DMS53 treated with DMSO at 0.1 percent for 48 hours (cell line): Measurements from ENCODE around the gene DMBT1.

Experiments
- DNase-seq: peaks from one replicate; lab custom pipeline; 2025; ENCODE audit not compliant: unreplicated experiment; lab: John Stamatoyannopoulos, UW

DMBT1 gene

GRCh38 chr10:122560279-122560804 lies at the start of gene DMBT1:
DMBT1 (plus strand) TSS chr10:122560754; CDS start chr10:122560771, 17 bp downstream.
- no peak for DNase-seq

DNA sequence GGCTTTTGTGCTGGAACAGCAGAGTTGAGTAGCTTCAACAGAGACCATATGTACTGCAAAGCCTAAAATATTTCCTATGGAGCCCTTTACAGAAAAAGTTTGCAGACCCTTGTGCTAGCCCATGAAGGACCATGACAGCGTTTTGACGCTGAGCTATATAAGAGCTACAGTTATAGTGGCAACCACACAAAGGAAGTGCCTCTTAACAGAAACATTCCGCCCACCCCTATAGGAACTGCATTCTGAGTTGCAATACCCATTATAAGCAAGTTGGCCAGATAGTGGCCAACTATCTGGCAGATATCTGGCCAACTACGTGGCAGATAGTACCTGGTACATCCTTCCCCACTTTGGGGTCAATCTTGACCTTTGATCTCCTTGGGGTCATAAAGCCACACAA lies 47.5 kb upstream of the DMBT1 start:
- no peak for DNase-seq

- DNase-seq, result no peak
These were observed 46.3 kb upstream of the DMBT1 start for GRCh38 chr10:122514045-122514840.

GRCh38 chr10:122515022-122515424 lies 45.5 kb upstream of the DMBT1 start:
- no peak for DNase-seq

GRCh38 chr10:122515588-122516231 lies 44.8 kb upstream of the DMBT1 start:
- no peak for DNase-seq

- no peak for DNase-seq
These were observed 43.8 kb upstream of the DMBT1 start for GRCh38 chr10:122516734-122517133.

- no peak for DNase-seq
These were observed 41.4 kb upstream of the DMBT1 start for GRCh38 chr10:122519144-122519543.

- no peak for DNase-seq
These were observed 40.7 kb upstream of the DMBT1 start for GRCh38 chr10:122519873-122520272.

DNA sequence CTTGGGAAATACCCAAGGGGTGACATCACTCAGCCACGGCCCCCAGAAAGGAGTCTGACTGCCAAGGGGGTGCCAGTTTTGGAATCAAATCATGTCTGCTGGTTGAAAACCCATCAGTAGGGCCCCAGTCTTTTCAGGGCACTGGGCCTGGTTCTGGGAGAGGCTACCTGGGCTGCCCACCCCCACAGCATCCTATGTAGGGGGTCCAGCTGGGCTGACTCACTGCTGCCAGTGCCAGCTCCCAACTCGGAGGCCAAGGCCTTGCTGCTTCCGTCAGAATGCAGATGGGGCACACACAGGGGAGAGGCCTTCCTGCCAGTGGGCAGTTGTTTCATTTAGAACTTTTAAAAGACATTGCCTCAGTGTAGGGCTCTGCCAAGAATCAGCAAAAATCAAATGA lies 39.5 kb upstream of the DMBT1 start:
- DNase-seq, result no peak

DNA sequence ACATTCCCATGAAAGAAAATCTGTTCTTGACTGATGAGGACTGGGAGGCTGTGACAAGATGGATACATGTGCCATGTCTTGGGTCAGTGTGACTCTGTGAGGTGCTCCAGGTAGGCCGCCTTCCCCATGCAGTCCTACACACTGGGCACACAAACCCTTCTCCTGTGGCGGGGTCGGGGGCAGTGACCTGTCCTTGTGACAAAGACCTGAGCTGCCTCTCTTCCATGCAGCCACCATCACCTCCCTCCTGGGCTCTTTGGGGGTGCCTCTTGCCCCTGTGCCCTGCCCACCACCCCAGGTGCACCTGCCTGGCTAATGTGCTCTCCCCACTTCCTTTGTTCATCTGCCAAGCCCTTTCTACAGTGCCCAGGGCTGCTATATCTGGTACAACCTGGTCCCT lies 35.7 kb upstream of the DMBT1 start:
- DNase-seq, result no peak

GRCh38 chr10:122525788-122526187 lies 34.8 kb upstream of the DMBT1 start:
- DNase-seq, result peak; percentile 20

DNA sequence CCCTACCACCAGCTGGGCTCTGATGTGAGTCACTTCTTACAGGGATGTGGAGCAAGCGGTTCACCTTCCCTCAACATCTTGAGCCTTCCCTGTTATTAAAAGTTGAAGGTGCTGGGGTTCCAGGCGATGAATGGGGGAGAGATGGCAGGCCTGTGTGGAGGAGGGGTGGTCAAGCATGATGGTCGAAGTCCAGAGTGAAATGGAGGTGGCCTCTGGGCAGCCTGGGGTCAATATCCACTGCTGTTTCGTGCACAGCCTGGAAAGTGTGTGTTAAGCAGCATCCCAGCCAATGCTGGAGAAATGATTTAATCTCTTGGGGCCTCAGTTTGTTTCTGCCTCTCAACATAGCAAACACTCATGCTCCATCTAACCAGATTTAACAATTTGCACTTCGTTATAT lies 33.7 kb upstream of the DMBT1 start:
- DNase-seq, result no peak

- no peak for DNase-seq
These were observed 30.4 kb upstream of the DMBT1 start for GRCh38 chr10:122530177-122530576.

DNA sequence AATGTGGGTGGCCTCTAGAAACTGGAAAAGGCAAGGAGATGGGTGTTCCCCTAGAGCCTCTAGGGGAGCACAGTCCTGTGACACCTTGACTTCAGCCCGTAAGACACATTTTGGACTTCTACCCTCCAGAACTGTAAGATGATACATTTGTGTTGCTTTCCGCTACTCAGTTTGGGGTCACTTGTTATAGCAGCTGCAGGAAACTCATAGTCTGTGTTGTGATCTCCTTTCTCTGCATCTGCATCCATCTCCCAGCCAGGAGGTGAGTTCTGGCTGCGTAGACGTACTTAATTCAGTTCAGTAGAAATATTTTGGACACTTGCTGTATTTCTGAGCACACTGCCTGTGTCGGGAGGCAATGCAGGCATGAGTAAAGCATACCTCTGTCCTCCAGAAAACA lies 29.3 kb upstream of the DMBT1 start:
- DNase-seq, result no peak

DNA sequence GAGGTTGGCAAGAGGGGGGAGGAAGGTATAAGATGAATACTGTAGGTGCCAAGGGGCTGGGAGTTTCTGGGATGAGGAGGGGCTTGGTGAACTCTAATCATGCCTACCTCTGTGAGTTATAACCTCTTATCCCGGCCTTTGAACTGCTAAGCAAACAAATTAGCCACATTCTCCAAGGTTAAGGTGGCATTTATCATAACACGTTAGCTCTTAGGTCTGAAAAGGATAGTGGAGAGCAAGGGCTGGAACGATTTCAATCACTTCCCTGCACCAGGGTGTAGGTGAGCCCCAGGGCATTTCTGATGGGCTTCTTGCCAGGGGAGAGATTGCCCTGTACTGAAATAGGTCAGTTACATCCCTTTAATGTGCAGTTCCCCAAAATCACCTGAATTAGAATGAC lies 28.6 kb upstream of the DMBT1 start:
- no peak for DNase-seq

GRCh38 chr10:122532601-122533296 lies 27.8 kb upstream of the DMBT1 start:
- DNase-seq, result peak; percentile 7

DNA sequence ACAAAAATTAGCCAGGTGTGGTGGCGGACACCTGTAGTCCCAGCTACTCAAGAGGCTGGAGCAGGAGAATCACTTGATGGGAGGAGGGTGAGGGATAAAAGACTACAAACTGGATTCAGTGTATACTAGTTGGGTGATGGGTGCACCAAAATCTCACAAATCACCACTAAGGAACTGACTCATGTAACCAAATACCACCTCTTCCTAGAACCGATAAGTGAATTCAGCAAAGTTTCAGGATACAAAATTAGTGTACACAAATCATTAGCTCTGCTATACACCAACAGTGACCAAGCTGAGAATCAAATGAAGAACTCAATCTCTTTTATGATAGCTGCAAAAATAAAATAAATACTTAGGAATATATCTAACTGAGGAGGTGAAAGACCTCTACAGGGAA lies 23.0 kb upstream of the DMBT1 start:
- no peak for DNase-seq

DNA sequence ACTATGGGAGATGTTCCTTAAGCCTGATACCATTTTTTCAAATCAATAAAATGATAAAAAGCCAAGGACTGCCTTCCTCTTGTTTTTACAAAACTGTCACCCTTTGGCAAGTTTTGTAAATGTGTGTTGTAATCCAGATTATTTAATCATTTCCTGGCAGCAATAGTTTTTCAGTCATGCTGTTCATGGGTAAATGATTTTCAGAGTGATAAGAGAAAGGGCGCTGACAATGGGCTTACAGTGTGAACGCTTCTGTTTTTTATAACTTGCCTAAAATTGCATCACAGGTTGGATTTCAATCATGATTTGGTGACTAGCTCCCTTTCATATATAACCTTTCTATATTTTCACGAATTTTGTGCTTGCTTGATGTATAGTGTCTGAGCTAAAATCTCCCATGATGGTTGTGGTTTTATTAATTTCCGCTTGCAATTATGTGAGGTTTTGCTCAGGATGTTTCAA lies 19.0 kb upstream of the DMBT1 start:
- no peak for DNase-seq

- DNase-seq, result no peak
These were observed 16.7 kb upstream of the DMBT1 start for GRCh38 chr10:122543676-122544445.

DNA sequence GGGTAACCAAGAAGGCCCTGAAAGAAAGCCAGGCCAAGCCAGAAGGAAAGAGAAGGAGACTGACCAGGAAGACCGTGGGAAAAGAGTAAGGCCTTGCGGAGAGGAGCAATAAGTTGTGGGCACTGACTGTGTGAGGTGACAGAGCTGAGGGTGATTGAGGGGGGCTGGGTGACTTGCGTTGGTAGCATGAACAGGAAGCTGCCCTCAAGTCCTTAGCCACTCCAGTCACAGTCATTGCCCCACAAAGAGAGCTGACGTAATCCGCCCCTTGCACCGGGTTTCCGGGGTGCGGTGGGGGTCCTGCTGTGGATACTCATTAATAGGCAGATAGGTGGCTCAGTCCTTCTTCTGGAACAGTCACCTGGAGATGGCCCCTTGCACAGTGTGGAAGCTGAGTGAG lies 16.1 kb upstream of the DMBT1 start:
- no peak for DNase-seq

DNA sequence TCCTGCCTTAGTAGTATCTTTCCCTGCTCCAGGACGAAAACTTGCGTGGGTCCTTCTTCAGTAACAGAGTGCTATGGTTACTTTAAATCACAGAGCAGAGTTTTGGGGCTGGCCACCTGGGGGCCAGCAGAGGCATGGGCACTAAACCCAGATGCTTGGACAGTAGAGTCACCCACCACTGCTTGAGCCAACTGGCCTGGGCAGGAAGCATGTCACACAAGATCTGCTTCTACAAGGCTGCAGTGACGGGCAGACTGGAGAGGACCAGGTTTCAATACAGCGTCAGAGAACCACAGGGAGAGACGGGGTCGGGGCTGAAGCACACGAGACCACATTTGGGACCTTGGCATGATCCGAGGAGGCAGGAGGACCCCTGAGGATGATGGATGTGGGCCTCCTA lies 14.3 kb upstream of the DMBT1 start:
- no peak for DNase-seq
